ENCODE data around the gene AMIGO2. TPM values are rescaled to one million over a fixed set of nuclear protein-coding genes. Genes with fewer than 3 reads are reported as not detected.
"Not testable (repeated sequence)": the region's sequence is repeated elsewhere in the genome, so short reads cannot be mapped to it uniquely, and the experiment has no call there.

AMIGO2 gene
- total RNA-seq, 4 donors from 2014 or later: 2.1 to 4.5 (median 3.7) TPM

GRCh38 chr12:47067771-47068431 is 11.9 kb downstream of the AMIGO2 start:
- WGBS: 72% methylated on average over 5 of the region's 5 CpGs
- DNase-seq (ENCODE audit: extremely low spot score): no peak

GRCh38 chr12:47067176-47067575 is 12.6 kb downstream of the AMIGO2 start:
- no peak for TF ChIP-seq CTCF (IDR thresholded peaks at IDR 0.05)
- no peak overlapping the region for H3K4me3 ChIP-seq
- H3K4me1 ChIP-seq: peaks cover 0 to 20% (median 12%) of the 10 kb centered on the region in 4 donors
- intact Hi-C loops (cut with DNase I): no loop called here
- DNase-seq (ENCODE audit: extremely low spot score): no peak
- no peaks in the 10 kb centered on the region for H3K27me3 ChIP-seq
- H3K36me3 ChIP-seq: no peaks in the 10 kb centered on the region
- WGBS: 100% methylated on average over 1 of the region's 1 CpG
- no peaks in the 10 kb centered on the region for H3K9me3 ChIP-seq
- H3K27ac ChIP-seq (replicated peaks in 1 of 4): no peak overlapping the region

More at GRCh38 chr12:47067771-47068431, 11.9 kb downstream of the AMIGO2 start:
- H3K27me3 ChIP-seq: no peaks in the 10 kb centered on the region
- H3K27ac ChIP-seq (replicated peaks in 1 of 4): no peak overlapping the region
- no peaks in the 10 kb centered on the region for H3K9me3 ChIP-seq
- H3K4me1 ChIP-seq: peaks cover 0 to 20% (median 12%) of the 10 kb centered on the region in 4 donors
- H3K36me3 ChIP-seq: no peaks in the 10 kb centered on the region
- H3K4me3 ChIP-seq: no peak overlapping the region
- TF ChIP-seq CTCF (IDR thresholded peaks at IDR 0.05): no peak
- TF ChIP-seq POLR2A (IDR thresholded peaks at IDR 0.05; ENCODE audit: low read depth): no peak
- no peak for TF ChIP-seq EP300 (IDR thresholded peaks at IDR 0.05)
- no peak for TF ChIP-seq POLR2AphosphoS5 (IDR thresholded peaks at IDR 0.05)
- intact Hi-C loops (cut with DNase I): no loop called here

GRCh38 chr12:47066278-47067025 is 13.3 kb downstream of the AMIGO2 start:
- no peak for DNase-seq (ENCODE audit: extremely low spot score)
- no peaks in the 10 kb centered on the region for H3K9me3 ChIP-seq
- WGBS: 54% methylated on average over 6 of the region's 6 CpGs
- no peak overlapping the region for H3K27ac ChIP-seq (replicated peaks in 1 of 4)
- TF ChIP-seq CTCF (IDR thresholded peaks at IDR 0.05) (no peak), POLR2A (IDR thresholded peaks at IDR 0.05; ENCODE audit: low read depth) (no peak), EP300 (IDR thresholded peaks at IDR 0.05) (no peak)
- H3K36me3 ChIP-seq: no peaks in the 10 kb centered on the region
- no peak overlapping the region for H3K4me3 ChIP-seq
- H3K27me3 ChIP-seq: no peaks in the 10 kb centered on the region
- peaks cover 0 to 20% (median 12%) of the 10 kb centered on the region in 4 donors for H3K4me1 ChIP-seq
- intact Hi-C loops (cut with DNase I): no loop called here

- H3K27ac ChIP-seq (replicated peaks in 1 of 4): no peak overlapping the region
- H3K27me3 ChIP-seq: no peaks in the 10 kb centered on the region
- peaks cover 0 to 20% (median 12%) of the 10 kb centered on the region in 4 donors for H3K4me1 ChIP-seq
- no peak for DNase-seq (ENCODE audit: extremely low spot score)
- WGBS: 50% methylated on average over 1 of the region's 1 CpG
- TF ChIP-seq CTCF (IDR thresholded peaks at IDR 0.05): no peak
- TF ChIP-seq POLR2AphosphoS5 (IDR thresholded peaks at IDR 0.05): no peak
- no peak for TF ChIP-seq EP300 (IDR thresholded peaks at IDR 0.05)
- TF ChIP-seq POLR2A (IDR thresholded peaks at IDR 0.05; ENCODE audit: low read depth): no peak
- H3K4me3 ChIP-seq: no peak overlapping the region
- intact Hi-C loops (cut with DNase I): no loop called here
- no peaks in the 10 kb centered on the region for H3K36me3 ChIP-seq
- H3K9me3 ChIP-seq: no peaks in the 10 kb centered on the region
Observed at GRCh38 chr12:47065546-47065945, 14.2 kb downstream of the AMIGO2 start.

- H3K27me3 ChIP-seq; H3K4me1 ChIP-seq; H3K36me3 ChIP-seq; intact Hi-C loops (cut with DNase I); DNase-seq (ENCODE audit: extremely low spot score); H3K27ac ChIP-seq (replicated peaks in 1 of 4); H3K4me3 ChIP-seq; H3K9me3 ChIP-seq: not testable (repeated sequence)
- 90% methylated on average over 2 of the region's 2 CpGs for WGBS
Observed at GRCh38 chr12:47058640-47059039, 21.1 kb downstream of the AMIGO2 start.

GRCh38 chr12:47056944-47057343 is 22.8 kb downstream of the AMIGO2 start:
- H3K27me3 ChIP-seq; H3K9me3 ChIP-seq; intact Hi-C loops (cut with DNase I); H3K4me3 ChIP-seq; DNase-seq (ENCODE audit: extremely low spot score); H3K36me3 ChIP-seq; H3K27ac ChIP-seq (replicated peaks in 1 of 4); H3K4me1 ChIP-seq: not testable (repeated sequence)
- 89% methylated on average over 12 of the region's 12 CpGs for WGBS

GRCh38 chr12:47055856-47056255 is 23.9 kb downstream of the AMIGO2 start:
- H3K4me3 ChIP-seq; DNase-seq (ENCODE audit: extremely low spot score); H3K36me3 ChIP-seq; H3K27me3 ChIP-seq; intact Hi-C loops (cut with DNase I); H3K4me1 ChIP-seq; H3K27ac ChIP-seq (replicated peaks in 1 of 4): not testable (repeated sequence)
- WGBS: 71% methylated on average over 3 of the region's 3 CpGs
- peaks cover 0 to 14% (median 4%) of the 10 kb centered on the region in 4 donors for H3K9me3 ChIP-seq

Data from esophagus muscularis mucosa (tissue), 4 donors.